GM19238 (cell line): Measurements from ENCODE around the gene GMFB.

Experiments
- DNase-seq: peaks from one replicate; pipeline ENCODE4 v3.0.0; 2011; ENCODE audit warnings: low spot score; ENCODE audit not compliant: insufficient read length

GMFB gene

DNA sequence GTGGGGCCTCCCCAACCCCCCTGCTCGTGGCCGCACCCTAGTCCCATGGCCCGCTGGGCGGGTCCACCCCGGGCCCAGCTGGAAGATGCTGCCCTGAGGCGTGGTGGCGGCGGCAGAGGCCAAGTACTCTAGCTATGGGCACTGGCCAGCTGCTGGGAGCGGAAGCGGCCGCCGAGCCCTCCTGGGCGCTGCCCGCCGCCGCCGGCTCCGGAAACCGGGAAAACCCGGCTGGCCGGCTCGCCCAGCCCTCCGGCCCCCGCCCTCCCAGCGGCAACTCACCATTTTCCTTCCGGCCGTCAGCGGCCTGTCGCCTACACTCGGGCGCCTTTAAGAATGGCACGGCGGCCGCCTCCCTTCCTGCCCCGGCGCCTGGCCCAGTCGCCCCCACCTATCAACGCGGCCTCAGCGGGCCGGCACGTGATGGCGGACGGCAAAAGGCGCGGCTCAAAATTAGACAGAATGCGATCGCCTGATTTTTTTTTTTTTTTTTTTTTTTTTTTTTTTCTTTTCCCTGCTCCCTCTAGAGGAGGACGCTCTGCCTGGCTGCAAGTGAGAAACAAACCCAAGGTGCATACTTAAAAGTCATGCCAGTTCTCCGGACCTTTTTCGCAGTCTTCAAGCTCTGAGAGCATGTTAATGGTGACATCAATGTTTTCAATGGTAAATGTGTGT, at the start of gene GMFB:
GMFB (minus strand) TSS at position 335 of the 672 bp plus-strand sequence; CDS start at position 282, 53 bp downstream.
- peak; percentile 87 for DNase-seq

DNA sequence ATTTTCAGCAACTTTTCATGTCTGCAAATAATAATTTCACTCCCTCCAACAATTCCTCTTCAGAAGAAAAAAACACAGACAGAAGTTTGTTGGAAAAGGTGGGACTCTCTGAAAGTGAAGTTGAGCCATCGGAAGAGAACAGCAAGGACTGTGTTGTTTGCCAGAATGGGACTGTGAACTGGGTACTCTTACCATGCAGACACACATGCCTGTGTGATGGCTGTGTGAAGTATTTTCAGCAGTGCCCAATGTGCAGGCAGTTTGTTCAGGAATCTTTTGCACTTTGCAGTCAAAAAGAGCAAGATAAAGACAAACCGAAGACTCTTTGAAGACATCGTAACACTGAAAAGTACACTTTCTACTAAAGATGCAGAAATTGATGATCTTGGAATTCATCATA, 49.3 kb upstream of the GMFB start:
- DNase-seq: no peak

DNA sequence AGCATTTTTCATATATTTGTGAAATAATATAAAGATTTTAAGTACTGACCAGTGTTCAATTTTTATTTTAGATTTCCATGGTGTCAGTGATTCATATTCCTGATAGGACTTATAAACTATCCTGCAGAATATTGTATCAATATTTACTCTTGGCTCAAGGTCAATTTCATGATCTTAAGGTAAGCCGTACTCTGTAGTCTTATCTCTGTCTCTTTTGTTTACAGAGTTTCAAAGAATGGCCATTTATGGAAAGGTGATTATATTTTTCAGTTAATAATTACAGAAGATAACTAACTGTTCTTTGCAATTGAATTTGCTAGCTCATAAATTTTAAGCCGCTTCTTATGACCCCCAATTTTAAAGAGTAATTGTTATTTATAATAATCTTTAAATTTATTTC, 48.9 kb upstream of the GMFB start:
- DNase-seq: no peak

DNA sequence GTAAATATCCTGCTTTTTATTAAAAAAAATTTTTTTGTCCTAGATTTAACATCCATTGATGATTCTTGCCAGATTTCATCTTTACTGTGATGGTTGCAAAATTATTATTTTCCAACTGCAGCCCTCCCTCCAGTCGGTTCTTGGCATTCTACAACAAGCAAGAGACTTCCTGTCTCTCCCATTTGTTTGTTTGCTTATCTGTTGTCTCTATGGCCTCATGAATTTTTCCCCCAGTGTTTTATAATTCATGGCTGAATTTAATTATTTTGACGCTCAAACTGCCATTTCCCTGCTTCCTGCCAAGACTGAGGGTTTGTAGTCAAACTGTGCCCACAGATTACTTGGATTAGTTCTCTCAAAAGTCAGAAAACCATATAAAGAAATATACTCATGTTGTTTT, 46.9 kb upstream of the GMFB start:
- no peak for DNase-seq

DNA sequence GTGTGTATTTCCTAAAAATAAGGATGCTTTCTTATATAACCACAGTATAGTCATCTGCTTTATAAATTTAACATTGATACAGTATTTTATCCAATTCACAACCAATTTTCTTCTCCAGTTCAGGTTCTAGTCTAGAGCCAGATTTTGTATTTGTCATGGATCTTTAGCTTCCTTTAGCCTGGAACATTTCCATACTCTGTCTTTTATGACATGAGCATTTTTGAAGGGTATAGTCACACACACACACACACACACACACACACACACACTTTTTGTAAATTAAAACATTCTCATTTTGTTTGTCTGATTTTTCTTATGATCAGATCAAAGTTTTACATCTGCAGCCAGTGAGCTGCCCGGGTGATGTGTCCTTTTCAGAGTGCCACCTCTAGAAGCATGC, 46.3 kb upstream of the GMFB start:
- DNase-seq: no peak

DNA sequence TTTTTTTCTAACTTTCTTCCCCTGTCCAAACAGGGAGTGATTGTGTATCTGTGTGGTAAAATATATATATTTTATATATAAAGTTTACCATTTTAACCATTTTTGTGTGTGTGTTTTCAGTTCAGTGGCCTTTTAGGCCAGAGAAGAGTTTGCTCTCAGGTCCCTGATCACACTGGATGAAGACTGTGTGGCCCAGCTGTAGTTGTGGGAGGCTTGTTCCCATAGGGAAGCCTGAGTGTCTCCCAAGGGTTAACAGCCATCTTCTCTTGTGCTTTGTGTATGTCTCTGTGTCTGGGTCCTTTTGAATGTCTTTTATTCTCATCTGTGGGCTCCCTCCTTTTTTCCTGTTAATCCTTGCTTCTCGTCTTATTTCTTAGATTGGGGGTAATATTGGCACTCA, 44.3 kb upstream of the GMFB start:
- no peak for DNase-seq

DNA sequence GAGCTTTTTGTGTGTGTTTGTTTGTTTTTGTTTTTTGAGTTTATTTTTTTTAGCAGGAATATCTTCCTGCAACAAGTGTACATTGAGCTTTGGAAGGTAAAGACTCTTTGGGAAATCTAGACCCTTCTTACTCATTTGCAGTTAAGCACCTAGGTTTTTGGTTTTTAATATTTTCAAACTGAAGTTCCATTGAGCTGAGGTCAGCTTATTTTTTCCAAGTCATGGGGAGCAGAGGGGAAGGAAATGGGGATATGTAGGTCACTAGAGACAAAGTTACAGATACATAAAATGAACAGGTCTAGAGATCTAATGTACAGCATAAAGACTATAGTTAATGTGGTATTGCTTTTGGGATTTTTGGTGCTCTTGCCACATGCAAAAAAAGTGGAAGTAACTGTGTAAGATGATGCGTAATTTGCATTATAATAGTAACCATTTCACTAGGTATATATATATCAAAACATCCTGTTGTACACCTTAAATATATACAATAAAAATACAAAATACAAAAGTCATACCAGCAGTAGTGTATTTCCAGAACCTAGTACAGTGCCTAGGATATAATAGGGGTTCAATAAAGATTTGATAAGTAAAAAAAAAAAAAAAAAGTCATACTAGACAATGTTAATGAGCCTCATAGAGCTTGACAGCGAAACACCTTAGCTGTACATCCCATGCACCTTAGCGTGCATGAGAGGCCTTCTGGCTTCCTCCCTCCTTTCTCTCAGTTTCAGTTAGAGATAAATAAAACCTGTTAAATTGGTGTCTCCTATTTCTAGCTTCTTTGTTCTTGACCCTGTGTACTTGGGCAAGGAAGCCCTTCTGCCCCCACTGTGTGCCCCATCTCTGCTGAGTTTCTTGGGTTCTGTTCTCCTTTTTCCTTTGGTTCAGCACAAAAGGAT, 43.6 kb upstream of the GMFB start:
- DNase-seq: no peak

DNA sequence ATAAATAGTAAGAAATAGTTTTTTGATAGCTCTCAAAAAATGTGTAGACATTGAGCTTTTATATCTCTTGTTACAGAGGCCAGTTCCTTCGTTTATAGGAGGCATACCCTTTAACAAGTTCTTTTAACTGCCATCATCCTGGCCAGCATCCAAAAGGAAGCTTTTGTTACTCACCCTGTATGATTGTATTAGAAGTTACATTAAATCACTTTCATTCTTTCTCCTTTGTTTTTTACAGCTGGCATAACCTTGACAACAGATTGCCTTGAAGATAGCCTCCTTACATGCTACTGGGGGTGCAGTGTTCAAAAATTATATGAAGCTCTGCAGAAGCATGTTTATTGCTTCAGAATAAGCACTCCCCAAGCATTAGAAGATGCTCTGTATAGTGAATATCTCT, 41.0 kb upstream of the GMFB start:
- DNase-seq: no peak

DNA sequence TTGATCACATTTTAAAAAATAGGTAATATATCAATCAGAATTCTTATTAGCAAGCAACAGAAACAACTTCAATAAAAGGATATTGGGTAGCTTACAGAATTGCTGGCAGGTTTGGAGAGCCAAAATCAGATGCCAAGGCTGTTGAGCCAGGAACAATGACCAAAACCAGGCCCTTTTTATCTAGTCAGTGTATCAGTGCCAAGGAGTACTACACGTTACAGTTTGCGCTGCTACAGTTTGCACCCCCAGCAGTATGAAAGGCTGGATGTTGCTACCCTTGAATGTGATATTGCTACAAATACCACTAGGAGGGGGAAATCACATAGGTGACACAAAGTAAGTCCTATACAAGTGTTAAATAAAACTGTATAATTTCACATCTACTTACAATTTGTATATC, 40.2 kb upstream of the GMFB start:
- no peak for DNase-seq

DNA sequence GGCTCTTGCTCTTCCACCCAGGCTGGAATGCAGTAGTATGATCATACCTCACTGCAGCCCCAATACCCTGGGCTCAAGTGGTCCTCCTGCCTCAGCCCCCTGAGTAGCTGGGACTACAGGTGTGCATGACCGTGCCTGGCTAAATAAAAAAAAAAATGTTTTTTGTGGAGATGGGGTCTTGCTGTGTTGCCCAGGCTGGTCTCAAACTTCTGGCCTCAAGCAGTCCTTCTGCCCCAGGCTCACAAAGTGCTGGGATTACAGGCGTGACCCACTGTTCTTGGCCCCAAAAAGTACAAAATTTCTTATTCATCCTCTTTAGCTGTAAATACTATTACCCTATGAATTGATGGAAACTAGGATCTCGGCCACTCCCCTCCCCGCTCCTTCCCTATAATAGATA, 35.6 kb upstream of the GMFB start:
- no peak for DNase-seq

DNA sequence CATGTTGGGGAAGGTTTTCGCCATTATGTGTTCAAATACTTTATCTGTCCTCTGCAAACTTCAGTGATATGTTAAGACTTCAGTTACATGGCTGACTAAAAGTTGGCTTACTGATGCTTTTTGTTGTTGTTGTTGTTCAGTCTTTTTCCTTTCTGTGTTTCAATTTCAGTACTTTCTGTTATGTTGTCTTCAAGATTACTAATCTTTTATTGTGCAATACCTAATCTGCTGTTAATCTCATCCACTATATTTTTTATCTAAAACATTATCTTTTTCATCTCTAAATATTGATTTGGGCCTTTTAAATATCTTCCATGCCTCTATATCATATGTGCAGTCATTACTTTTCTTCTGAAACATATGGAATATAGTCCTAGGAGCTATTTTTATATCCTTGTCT, 27.9 kb upstream of the GMFB start:
- DNase-seq: no peak

DNA sequence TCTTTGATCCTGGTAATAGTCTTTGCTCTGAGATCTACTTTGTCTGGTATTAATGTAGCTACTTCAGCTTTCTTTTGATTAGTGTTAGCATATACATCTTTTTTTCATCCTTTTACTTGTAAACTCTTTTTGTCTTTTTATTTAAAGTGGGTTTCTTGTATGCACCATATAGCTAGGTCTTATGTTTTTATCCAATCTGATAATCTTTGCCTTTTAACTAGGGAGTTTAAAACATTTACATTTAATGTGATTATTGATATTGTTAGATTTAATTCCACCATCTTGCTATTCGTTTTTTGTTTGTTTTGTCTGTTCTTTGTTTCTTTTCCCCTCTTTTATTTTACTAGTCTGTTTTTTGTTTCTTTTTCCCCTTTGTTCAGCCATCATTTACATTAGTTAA, 26.9 kb upstream of the GMFB start:
- no peak for DNase-seq

DNA sequence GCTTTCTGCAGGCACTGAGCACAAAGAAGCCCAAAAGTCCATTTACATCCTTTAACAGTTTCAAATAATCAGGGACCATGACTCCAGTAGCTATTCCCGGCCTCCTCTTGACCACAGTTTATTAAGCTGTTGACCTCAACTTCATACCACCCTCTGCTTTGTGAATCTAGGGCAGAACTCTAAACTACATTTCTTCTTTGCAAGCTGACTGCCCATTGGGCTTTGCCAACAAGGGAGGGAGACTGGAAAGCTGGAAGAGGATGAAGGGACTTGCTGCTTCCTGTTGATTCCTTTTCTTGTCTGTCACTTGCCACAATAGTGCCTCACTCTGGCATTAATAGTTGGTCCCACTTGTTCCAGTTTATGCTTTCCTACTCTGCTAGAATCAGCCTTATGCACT, 23.6 kb upstream of the GMFB start:
- DNase-seq: no peak

DNA sequence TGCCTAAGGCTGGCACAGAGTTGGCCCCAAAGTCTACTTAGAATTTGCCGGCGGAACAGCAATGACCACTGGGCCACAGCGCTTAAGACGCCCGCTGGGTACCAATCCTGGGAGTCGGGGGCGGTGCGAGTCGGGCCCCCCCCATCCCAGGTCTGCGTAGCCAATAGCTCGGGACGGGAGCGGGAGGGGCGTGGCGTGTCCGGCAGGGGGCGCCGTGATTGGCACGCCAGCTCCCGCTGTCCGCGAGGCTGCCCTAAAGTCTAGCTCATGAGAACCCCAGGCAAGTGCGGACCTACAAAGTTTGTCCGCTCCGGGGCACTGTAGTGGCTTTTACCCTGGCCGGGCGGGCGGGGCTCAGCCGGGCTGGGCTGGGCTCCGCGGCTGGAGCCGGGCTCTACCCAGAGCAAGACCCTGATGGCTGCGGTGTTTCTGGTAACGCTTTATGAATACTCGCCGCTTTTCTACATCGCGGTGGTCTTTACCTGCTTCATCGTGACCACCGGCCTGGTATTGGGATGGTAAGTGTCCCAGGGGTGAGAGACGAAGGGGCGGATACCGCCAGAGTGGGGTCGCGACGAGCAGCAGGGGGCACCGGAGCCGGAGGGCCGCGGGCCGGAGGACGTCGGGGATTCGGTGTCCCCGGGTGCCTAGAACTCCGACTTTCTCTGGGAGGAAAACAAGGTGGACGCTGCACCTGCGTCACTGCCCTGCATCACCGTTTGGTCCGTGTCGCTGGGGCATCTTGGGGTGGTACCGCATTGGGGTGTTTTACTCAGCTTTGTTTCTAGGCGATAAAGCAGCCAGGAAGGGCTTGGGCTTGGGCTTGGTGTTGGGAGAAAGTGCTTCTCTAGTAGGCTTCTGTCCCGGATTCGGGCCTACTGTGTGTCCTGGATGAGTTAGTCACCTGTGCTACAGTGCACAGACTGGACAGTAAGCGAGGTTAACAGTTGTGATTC, 21.0 kb upstream of the GMFB start, which contains the start of gene CGRRF1:
CGRRF1 (plus strand) TSS at position 361 of the 956 bp plus-strand sequence; CDS start at position 415, 54 bp downstream.
- peak; percentile 93 for DNase-seq

DNA sequence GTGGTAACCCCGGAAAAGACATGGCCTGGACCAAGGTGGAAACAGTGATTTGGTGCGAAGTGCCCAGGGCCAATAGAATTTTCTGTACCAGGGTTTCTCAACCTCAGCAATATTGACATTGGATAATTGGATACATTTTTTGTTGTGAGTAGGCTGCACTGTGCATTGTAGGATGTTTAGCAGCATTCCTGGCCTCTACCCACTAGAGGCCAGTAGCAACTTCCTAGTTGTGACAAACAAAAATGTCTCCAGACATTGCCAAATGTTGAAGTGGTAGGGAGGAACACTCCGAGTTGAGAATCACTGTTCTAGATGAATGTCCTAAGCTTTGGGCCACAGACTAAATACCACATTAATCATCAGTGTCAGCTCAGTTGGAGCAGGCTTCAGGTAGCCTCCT, 14.7 kb upstream of the GMFB start:
- DNase-seq: no peak

DNA sequence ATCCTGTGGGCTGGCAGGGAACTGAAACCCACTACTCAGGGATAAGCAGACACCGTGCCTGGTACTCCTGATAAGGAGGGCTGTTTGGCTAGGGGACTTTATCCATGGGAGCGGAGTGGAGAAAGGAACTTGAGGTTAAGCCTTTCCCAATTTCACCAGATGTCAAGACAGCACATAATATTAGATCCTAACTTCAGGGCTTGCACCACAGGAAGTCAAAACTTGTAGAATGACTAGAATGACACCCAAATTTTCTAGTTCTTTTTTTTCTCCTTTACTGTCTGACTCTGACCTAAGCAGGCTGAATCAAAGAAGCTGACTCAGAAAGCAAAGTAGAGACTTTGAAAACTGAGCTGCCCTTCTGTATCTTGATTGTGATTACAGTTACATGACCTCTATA, 13.8 kb upstream of the GMFB start:
- DNase-seq: no peak

DNA sequence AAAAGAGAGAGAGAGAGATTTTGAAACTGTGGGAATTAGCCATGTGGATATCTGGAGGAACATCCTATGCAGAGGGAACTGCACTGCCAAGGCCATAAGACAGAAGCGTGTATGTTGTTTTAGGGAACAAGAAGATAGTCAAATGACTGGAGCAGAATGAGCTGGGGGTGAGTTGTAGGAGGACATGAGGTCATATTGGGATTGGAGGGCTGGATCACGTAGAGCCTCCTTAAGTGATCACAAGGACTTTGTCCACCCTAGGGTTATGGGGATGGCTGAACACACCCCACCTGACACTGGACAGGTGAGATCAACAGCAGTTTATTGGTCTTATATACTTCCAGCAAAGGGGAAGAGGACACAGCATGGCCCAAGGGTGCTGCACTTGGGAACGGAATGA, 12.7 kb upstream of the GMFB start:
- DNase-seq: no peak

DNA sequence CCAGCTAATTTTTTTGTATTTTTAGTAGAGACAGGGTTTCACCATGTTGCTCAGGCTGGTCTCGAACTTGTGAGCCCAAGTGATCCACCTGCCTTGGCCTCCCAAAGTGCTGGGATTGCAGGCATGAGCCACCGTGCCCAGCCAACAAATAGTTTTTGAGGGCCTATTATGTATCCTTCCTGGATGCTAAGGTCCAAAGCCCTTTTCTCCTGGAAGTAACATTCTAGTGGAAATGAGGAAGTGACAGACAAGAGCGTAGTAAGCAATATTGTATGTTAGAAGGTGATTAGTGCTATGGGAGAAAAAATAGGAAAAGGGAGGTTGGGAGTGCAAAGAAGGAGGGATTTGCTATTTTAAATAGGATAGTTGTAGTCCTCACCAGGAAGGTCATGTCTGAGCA, 12.0 kb upstream of the GMFB start:
- no peak for DNase-seq

DNA sequence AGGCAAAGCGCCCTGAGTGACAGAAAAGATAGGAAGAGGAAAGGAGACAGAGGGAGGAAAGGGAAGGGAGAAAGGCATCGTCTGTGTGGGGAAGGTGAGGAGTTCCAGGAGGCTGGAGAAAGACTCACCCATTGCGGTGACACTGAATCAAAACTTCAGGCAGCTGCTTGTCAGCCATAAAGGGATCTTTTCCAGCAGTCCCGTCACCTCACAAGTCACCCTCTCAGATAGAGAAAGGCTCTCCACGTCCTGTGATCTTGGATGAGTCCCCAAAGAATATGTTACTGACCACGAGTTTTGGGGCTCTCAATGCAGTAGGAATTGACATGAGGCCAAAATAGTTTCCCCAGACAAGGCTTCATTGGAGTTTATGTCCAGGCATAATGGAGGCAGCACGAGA, 9.8 kb upstream of the GMFB start:
- no peak for DNase-seq

DNA sequence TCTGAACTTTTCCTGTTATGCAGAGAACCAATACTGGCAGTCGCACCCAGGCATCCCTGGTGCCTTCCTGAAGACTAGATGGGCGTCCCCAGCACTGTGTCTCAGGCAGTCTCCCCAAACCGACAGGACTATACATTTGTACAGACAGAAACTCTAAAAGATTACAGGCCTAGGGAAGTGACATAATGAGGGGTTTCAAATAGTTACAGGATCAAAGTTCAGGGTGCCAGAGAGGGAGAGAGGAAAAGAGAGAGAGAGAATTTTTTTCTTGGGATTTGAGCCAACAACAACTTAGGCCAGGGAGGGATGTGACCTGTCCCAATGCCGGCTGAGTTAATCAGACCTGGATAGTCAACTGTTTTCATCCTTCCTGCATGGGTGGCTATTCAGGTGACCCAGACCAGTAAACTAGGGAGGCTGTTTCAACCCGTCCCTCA, 9.3 kb upstream of the GMFB start:
- no peak for DNase-seq

DNA sequence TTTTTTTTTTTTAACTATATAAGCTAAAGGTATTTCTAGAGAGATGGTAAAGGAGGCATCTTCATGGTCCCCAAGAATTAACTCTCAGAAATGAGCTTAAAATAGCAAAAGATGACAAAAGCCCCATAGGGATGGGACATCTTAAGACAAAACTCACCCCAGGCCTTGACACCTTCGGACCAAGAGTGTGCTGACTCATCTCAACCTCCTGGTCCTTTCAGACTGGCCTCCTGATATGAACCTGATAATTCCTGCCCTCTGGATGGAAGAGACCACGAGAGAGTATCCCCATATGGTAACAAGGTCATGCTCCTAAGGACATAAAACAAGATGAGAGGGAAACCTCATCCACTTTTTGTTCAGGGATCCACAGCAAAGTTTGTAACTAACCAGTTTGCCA, 8.4 kb upstream of the GMFB start:
- DNase-seq: no peak

DNA sequence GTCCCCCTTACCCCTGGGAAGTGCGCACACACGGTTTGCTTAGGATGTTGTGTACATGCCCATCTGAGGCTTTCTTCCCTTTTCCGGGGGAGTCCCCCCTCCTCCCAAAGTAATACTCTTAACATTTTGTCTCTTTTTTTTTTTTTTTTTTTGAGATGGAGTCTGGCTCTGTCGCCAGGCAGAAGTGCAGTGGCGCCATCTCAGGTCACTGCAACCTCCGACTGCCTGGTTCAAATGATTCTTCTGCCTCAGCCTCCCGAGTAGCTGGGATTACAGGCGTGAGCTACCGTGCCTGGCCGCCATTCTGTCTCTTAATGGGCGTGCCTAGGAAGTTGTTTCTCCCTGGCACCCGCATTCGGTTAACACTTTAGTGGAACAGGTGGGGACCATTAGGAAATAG, 4.5 kb upstream of the GMFB start:
- no peak for DNase-seq
